GM19463 (cell line): ENCODE measurements around the gene HOXA9.
A peak's percentile ranks its signal among the peaks of the same experiment; 100 is the strongest.

ENCODE experiments used
- ATAC-seq: cut with Tn5 transposase; IDR thresholded peaks from one replicate; pipeline ENCODE4 v1.9.1; 2021; ENCODE audit warnings: mild to moderate bottlenecking, moderate library complexity; ENCODE audit not compliant: unreplicated experiment

HOXA9 gene

DNA sequence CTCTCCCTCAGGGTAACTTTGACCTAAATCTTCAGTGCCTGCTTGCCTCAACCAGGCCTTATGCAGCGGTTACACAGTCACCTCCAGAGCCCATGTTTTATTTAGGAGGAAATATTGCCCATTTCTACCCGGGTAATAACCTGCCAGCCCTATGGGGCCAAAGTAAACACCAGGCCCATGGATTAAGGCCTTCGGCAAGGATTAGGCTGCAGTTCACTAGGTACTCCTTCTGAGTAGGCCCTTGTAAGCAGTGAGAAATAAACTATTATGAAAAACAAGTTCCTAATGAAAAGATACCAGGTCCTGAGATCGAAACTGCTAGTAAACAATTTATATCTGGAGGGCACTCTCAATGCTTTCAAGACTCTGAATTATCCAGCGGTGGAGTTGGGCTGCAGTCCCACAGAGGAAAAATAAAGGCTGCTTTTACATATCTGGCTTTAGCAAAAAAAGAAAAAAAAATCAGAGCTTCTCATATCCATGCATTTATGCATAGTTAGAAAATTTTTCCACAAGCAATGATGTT is 12.5 kb upstream of the HOXA9 start:
- no peak for ATAC-seq

DNA sequence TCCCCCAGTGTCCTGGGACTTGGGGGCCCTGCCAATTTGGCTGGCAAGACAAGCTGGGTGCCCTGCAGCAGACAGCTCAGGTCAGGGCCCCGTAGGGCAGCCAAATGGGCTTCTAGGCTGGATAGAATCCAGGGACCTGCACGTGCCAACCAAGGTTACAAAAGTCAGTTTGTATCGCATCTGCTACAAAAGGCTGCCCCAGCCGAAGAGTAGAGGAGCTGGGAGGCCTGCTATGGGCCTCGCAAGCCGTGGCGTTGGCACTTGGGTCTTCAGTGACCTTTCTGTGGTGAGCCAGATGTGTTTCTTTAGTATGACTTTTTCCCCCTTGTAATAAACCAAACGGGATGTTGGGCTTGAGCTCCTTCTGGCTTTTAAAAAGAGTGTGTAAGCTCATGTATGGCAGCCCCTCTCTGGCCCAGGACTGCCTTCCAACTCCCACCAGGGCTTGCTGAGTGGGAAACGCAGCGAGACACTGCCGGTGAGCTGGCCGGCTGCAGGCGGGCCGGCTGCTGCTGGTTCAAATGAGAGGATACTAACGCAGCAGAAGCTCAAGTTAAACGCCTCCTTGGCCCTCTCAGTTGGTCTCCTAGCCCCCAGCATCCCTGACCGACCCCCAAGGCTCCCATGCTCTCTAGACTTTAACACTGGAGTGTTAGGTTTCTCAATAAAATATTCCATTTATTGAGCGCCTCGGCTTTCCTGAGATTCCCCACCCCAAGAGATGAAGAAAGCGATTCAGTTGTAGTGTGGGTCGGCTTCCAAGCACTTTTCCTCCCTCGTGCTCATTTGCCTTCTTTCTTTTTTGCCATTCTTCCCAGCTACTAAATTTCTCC is 11.8 kb upstream of the HOXA9 start:
- no peak for ATAC-seq

DNA sequence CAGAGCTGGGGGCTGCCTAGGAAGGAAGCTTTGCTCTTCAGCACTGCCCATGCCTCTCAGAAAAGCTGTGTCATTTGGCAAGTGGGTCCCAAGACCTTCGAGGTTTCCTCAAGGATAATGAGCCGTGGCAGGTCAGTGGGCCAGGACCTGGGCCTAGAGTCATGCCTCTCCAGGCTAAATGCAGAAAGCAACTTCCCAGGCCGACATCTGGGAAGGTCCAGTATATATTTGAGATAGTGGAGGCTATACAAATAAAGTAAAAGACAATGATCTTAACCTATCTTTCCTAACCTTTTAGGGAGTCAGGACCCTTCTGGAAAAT is 11.1 kb upstream of the HOXA9 start:
- no peak for ATAC-seq

DNA sequence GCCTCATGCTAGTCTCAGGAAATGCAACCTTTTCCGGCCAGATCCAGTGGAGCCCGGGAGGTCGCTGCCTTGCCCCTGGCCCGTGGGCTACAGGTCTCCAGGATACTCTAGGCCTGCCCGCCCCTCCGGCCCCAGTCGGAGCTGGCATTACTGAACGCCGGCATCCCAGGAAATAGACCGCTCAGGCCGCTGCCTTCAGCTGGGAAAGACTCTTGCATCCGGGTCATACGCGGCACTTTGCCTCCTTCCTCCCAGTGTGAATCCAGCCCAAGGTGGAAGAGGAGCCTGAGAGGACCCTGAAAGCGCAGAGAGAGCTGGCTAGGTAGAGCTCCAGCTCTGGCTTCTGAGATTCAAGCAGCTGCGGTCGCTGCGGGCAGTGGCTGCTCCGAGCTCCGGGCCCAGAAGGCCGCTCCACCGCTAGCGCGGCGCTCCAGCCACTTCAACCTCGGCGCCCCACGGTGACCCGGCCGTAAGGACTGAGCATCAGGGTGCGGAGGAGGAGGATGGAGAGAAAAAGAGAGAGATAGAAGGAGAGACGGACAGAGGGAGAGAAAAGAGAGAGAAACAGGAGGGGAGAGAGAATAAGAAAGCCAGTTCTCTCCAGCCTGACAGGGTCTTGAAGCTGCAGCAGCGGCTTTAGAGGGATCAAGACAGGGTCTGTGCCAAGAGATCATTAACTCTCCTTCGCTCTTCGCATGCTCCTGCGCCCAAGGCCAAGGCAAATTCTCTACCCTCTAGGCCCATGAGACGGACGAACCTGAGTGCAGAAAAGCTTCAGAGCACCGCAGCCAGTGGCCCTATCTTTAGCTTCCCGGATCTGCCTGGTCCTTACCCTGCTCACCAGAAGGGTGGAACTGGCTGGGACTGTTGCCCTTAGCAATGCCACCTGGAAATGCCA is 10.5 kb upstream of the HOXA9 start:
- no peak for ATAC-seq

DNA sequence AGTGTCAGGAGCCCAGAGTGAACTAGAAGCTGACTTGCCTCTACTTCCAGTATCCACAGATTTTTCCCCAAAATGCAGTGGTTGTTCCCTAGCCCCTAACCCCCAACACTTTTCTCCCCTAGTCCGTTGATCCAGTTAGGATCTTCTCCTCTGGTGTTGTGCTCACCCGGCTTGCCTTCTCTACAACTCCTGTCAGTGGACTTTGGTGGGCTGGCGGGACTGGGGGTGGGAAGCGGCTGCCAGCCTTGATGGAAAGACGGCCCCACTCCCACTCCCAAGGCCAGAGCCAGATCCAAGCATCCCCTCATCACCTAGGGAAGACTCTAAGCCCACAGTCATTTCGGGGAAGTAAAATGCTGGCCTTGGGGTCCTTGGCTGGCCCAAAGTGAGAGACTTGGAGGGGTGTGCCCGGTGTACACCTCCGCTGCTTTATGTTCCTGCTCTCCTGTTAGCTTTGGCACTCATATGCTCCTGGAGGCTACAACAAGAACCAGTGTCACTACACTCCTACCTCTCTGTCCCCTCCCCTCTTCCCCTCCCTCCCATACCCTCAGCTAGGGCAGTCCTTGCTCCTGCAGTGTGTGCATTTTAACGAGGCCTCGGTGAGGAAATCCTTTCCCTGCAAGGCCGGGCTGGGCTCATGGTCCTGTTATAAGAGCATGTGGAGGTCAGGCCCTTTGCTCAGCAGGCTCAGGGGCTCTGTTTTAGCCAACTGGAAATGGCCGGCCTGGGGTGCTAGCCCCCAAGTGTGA is 9.7 kb upstream of the HOXA9 start:
- ATAC-seq, result no peak

DNA sequence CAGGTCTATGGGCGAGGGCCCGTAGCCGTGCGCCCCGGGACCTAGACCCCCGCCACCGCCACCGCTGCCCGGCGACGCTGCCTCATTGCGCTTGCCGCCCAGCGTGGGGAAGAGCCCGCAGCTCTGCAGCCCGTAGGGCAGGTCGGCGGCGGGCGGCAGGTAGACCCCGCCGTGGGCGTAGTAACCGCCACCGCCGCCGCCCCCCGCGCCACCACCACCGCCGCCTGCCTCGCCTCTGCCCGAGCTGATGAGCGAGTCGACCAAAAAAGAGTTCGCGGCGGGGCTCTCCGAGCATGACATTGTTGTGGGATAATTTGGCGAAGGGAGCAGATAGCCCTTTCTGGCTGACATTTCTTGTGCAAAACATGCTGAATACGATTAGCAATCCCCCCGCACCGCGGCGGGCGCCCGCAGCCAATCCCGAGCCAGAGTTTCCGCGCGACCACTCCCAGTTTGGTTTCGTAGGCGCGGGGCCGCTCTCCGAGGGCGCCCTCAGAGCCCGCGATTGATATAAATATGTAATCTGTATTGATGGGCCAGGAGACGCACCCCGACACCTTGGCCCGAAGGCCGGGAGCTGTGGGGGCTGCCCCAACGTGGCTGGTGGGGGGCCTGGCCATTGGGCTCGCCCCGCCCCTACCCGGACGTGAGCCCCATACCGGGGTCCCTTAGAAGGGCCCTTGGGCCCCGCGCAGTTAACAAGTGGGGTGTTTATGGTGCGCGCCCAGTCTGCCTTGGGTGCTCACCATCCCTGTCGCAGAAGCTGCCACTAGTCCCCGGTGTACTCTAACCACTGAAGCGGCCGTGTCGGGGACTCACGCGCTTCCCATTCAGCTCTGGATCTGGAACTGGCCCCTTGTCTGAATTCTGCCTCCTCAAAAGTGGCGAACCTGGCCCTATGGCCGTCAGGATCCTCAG is 8.9 kb upstream of the HOXA9 start, which contains the start of gene HOXA10:
TSS of gene HOXA10 (minus strand) at position 365 of the 918 bp plus-strand sequence. CDS start at position 351, 14 bp downstream.
- ATAC-seq, result no peak

DNA sequence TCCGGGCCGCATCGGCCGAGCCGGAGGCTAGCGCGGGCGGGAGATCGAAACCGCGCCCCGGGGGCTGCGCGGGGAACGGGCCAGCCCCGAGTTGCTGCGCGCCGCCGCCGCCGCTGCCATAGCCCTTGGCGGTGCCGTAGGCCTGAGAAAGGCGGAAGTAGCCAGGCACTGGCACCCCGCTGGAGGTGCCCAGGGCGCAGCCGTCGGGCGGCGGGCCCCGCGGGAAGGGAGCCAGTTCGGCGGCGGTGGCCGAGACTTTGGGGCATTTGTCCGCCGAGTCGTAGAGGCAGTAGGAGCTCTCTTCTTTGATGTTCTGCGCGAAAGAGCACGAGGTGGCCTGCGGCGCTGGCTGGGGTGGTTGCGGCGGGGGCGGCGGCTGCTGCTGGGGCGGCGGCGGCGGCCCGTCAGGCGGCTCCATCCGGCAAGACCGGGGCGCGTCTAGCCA is 8.2 kb upstream of the HOXA9 start:
- ATAC-seq, result peak; percentile 62

DNA sequence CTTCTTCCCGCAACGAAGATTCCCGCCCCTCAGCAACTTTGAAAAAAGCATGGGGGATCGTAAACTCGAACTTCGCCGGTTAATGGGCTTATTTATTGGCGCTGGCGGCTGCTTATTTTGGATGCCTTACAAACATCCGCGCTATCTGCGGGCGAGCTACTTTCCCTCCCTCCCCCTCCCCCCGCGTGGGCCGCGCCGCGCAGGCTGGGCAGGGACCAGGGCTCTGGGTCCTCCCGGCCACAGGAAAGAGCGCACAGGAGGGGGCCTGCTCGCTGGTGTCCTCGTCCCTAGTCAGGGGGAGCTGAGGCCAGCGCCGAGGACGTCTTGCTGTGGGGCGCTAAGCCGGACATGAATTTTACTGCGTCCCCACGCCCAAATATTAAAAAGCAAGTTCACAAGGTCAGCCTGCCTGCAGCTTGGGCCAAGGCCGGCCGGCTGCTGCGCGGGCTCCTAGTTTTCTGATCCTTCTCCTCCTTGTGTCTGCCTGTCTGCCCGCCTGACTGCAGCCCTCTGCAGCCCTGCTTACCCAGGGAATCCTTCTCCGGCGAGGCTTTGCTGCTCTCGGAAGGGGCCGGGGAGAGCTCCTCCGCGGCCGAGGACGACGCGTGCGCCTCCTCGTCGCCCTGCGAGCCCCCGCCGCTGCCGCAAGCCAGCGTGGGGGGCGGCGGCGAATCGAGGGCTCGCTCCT is 7.6 kb upstream of the HOXA9 start:
- peak; percentile 23 for ATAC-seq

DNA sequence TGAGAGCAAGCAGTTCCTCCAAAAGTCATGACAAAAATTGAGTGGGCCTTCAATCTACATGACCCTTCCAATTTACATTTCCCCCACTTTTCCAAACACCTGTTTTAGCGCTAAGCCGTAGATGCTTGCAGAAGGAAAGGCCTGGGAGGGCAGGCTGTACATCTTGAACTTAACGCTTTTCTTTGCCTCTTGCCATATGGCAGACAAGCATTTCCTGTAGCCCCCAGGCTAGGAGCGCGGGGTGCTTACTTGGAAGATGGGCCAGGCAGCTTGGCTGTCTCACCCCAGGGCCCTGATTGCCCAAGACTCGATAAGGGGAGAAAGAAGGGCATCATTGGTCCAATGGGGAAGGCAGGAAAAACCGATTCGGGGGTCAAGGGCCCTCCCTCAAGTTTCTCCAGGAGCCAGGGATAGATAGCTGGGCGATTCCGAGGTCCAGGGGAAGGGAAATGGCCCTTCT is 7.0 kb upstream of the HOXA9 start:
- ATAC-seq, result no peak

DNA sequence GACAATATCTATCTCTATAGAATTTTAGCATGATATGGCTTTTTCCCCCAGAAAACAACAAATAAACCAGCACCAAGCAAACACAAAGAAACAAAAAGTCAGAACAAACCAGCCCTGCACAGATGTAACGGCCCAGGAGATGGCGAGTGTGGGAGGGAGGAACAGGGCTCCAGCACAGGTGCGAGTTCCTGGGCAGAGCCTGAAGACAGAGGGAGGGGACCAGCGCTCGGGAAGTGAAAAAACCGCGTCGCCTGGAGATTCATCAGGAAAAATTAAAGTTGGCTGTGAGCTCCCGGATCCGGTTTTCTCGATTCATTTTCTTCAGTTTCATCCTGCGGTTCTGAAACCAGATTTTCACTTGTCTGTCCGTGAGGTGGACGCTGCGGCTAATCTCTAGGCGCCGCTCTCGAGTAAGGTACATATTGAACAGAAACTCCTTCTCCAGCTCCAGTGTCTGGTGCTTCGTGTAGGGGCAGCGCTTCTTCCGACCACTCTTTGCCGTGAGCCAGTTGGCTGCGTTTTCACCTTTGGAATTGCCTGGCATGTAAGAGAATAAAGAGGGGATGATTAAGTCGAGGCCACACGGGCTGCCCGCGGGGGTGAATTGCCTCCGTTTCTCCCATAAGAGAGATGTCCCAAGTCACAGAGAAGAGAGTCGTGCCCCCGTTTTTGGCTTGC is 6.4 kb upstream of the HOXA9 start:
- ATAC-seq, result no peak

DNA sequence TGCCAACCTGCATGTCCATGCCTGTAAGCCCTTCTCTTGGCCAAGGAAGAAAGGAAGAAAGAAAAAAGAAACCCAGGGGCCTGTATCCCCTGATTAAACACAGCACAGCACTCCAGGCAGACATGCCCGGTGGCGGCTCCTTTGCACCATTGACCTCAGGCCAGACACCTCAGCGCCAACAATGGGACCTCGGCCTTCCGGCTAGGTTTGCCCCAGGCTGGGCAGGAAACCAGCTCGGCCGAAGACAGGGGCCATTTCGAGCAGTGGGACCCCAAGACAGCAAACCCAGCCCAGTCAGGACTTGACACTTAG is 5.9 kb upstream of the HOXA9 start:
- no peak for ATAC-seq

DNA sequence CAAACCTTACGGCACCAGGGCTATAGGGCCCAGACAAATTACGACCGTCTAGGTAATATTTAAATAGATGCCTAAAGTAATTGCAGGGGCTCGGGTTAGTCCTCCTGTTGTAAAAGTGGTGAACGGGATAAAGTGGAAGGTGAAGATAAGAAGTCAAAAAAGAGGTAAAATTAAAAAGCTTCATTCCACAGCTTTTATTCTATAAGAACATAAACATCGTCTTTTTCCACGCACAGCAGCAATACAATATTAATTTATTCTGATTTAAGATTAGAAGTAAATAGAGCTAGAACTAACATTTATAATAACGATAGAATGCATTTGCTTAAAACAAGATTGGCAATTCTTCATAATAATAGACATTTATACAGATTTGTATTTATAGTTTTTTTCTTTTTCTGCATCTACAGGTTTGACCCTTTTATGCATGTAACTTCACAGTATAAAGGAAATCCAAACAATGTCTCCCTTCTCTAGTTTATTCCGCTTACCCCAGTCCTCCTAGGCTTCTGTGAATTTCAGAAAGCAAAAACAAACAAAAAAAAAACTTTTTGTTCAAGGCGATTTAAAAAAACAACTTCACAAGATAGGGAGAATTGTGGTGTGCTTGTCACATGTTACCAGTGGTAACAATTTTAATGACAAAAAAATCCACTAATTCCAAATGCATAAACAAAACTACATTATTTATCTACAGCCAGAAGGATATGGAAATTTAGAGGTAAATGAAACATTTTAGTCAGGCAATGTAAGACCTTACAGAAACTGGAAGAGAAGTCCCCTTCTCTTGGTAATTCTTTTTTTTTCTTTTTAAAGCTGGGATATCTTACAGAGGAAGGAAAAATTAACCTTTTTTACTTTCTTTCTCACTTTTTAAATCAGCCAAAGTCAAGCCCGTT is 5.3 kb upstream of the HOXA9 start:
- no peak for ATAC-seq

DNA sequence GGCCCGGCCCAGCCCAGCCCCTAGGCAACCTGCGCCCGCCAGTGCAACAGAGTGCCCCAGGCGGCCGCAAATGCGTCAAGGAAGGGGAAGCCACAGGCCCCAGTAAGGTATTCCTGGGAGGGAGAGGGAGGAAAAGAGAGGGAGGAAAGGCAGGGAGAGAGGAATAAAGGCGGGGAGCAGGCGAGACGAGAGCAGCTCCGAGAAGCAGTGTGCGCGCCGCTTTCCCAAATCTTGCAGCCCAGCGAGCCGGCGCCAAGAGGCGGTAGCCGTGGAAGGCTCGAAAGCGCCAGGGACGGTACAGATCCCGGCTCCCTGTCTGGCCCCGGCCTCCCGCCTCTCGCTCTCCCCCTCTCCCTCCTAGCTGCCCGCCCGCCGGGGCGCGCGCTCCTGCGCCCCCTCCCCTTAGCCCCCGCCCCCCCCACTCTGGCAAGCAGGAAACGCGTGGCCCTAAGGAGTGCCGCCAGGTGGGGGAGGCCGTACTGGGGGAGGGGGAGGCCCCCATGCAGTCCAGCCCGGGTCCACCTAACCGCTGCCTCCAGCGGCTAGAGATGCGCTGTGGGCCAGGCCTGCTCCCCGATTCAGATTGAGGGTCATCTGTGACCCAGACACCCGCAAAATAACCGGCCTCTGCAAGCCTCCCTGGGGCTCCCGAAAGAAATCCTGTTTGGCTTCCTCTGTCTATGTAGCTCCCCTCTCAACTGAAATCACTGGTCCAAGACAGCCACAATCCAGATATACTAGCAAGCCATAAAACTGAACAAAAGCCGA is 4.5 kb upstream of the HOXA9 start:
- no peak for ATAC-seq

DNA sequence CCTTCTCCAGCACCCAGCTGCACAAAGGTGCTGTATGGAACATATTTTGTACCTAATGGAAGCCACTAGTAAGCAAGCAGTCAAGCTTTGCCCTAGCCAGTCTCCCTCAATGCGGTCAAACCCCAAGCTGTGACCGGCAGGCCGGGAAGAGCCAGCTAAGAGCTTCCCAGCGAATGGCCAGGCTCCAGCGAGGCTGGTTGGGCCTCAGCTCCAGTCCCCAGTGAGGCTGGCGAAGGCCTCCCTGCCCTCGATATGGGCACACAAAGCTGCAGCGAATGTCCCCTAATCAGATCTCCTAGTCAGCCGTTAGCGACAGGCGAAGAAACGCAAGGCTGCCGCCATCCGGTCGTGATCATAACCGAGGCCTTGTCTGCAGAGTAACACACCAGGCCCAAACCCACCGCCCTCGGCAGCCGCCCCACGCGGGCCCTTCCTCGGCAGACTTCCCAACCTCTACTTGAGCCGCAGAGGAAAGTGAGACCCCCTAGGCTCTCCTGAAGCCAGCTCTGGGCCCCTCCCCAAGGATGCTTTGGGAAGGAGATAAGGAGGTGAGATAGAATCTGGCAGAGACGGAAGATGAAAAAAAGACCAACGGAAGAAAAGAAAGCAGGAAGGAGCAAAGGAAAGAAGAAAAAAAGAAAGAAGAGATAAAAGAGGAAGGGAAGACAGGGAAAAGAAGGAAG is 3.1 kb upstream of the HOXA9 start:
- no peak for ATAC-seq

DNA sequence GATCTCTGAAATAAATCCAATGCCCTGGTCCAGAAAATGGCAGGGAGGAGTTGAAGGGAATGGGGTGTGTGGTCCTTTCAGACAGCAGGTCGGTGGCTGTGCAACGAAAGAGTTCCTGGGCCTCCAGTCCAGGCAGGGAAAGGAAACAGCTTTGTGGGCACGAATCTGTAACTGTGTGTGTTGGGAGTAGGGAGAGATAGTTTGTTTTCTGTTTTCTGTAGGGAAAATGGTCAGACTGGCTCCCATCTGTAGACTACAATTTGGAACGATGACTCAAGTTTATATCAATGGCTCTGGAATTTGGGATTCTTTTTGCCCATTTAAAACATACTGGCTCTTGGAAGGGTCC is 2.6 kb upstream of the HOXA9 start:
- ATAC-seq, result no peak
